Measurements from ENCODE around the gene CTAG1A.
"Not testable (repeated sequence)": the region's sequence is repeated elsewhere in the genome, so short reads cannot be mapped to it uniquely, and the experiment has no call there.

DNA sequence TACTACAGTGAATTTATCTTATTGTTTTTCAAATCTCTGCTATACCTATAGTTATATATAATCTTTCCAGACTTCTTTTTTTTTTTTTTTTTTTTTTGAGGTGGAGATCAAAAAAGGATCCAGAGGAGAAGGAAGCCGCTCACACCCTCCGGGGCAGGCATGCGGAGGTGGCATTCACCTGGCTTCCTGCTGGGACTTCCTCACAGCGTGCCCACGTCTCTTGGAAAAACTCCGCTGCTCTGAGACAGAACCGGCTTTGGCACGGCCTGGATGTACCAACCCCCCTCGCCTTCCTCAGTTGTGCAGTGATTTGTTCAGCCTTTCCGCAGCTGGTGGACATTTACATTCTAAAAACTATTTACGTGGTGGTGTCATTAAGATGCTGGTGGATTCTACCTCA is 23.0 kb downstream of the CTAG1A start:
- TF ChIP-seq, protein P1, sequence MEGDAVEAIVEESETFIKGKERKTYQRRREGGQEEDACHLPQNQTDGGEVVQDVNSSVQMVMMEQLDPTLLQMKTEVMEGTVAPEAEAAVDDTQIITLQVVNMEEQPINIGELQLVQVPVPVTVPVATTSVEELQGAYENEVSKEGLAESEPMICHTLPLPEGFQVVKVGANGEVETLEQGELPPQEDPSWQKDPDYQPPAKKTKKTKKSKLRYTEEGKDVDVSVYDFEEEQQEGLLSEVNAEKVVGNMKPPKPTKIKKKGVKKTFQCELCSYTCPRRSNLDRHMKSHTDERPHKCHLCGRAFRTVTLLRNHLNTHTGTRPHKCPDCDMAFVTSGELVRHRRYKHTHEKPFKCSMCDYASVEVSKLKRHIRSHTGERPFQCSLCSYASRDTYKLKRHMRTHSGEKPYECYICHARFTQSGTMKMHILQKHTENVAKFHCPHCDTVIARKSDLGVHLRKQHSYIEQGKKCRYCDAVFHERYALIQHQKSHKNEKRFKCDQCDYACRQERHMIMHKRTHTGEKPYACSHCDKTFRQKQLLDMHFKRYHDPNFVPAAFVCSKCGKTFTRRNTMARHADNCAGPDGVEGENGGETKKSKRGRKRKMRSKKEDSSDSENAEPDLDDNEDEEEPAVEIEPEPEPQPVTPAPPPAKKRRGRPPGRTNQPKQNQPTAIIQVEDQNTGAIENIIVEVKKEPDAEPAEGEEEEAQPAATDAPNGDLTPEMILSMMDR (IDR thresholded peaks at IDR 0.05) = not testable (repeated sequence)
- TF ChIP-seq POLR2A (IDR thresholded peaks at IDR 0.05) = not testable (repeated sequence)
